ENCODE results near the gene ZNF821. TPM values are rescaled to one million over a fixed set of nuclear protein-coding genes. Genes with fewer than 3 reads are reported as not detected.
"Not testable (repeated sequence)": the region's sequence is repeated elsewhere in the genome, so short reads cannot be mapped to it uniquely, and the experiment has no call there.

Gene ZNF821
- total RNA-seq, 1 donor from 2014 or later: 30.2 TPM

GRCh38 chr16:71914802-71915201 lies 30.8 kb upstream of the ZNF821 start:
- Mint-ChIP-seq H3K36me3 (ENCODE audit: low read depth) (peaks cover 33% of the 10 kb centered on the region), H3K9me3 (peaks cover 3% of the 10 kb centered on the region), H3K27ac (ENCODE audit: unreplicated experiment) (no peak overlapping the region), H3K27me3 (ENCODE audit: low read depth) (no peaks in the 10 kb centered on the region), H3K4me1 (no peaks in the 10 kb centered on the region), H3K4me3 (no peak overlapping the region)
- DNase-seq (ENCODE audit: low read depth, low spot score): no peak
- TF ChIP-seq CTCF (conservative IDR thresholded peaks at IDR 0.05): no peak

DNA sequence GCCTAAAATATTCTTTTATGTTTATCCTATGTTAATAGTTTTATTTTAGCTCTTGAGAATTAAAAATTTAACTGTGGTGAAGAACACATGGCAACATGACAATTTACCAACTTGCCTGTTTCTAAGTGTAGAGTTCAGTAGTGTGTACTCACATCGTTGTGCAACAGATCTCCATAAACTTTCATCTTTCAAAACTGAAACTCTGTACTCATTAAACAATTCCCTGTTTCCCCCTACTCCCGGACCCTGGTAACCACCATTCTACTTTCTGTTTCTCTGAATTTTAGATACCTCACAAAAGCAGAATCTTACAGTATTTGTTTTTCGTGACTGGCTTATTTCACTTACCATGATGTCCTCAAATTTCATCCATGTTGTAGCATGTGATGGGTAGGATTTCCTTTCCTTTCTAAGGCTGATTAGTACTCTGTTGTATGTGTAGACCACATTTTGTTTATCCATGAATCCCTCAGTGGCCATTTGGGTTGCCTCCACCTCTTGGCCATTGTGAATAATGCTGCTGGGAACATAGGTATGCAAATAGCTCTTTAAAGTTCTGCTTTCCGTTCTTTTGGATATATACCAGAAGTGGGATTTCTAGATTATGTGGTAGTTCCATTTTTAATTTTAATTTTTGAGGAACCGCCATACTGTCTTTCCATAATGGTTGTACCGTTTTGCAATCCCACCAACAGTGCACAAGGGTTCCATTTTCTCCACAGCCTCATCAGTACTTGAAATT lies 28.7 kb upstream of the ZNF821 start:
- H3K36me3 Mint-ChIP-seq (ENCODE audit: low read depth): peaks cover 24% of the 10 kb centered on the region

GRCh38 chr16:71911121-71911520 lies 27.1 kb upstream of the ZNF821 start:
- TF ChIP-seq CTCF (conservative IDR thresholded peaks at IDR 0.05): no peak
- Mint-ChIP-seq H3K4me3 (no peak overlapping the region), H3K9me3 (peaks cover 3% of the 10 kb centered on the region), H3K4me1 (no peaks in the 10 kb centered on the region), H3K27ac (ENCODE audit: unreplicated experiment) (no peak overlapping the region), H3K36me3 (ENCODE audit: low read depth) (peaks cover 16% of the 10 kb centered on the region), H3K27me3 (ENCODE audit: low read depth) (no peaks in the 10 kb centered on the region)
- no peak for DNase-seq (ENCODE audit: low read depth, low spot score)

More for the DNA sequence above, 28.7 kb upstream of the ZNF821 start:
- no peak for DNase-seq (ENCODE audit: low read depth, low spot score)
- Mint-ChIP-seq H3K9me3 (peaks cover 3% of the 10 kb centered on the region), H3K27me3 (ENCODE audit: low read depth) (no peaks in the 10 kb centered on the region), H3K27ac (ENCODE audit: unreplicated experiment) (peak overlapping the region; percentile 81), H3K4me1 (no peaks in the 10 kb centered on the region), H3K4me3 (no peak overlapping the region)
- no peak for TF ChIP-seq CTCF (conservative IDR thresholded peaks at IDR 0.05)

DNA sequence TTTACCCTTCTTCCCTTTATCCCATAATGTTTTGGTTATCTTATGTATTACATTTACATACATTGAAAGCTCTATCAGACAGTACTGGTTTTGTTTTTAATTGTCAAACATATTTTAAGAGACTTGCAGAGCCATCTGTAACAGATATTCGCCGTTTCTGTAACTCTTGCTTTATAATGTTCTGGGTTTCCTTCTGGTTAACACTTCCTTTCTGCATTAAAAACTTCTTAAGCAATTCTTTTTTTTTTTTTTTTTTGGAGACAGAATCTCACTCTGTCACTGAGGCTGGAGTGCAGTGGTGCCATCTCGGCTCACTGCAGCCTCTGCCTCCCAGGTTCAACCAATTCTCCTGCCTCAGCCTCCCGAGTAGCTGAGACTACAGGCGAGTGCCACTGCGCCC lies 21.8 kb upstream of the ZNF821 start:
- not testable (repeated sequence) for H3K27me3 Mint-ChIP-seq (ENCODE audit: low read depth); H3K27ac Mint-ChIP-seq (ENCODE audit: unreplicated experiment); DNase-seq (ENCODE audit: low read depth, low spot score); H3K36me3 Mint-ChIP-seq (ENCODE audit: low read depth); H3K9me3 Mint-ChIP-seq; H3K4me3 Mint-ChIP-seq
- peaks cover 16% of the 10 kb centered on the region for H3K4me1 Mint-ChIP-seq

- H3K27me3 Mint-ChIP-seq (ENCODE audit: low read depth): no peaks in the 10 kb centered on the region
- H3K4me3 Mint-ChIP-seq: no peak overlapping the region
- H3K9me3 Mint-ChIP-seq: no peaks in the 10 kb centered on the region
- H3K4me1 Mint-ChIP-seq: peaks cover 22% of the 10 kb centered on the region
- no peak for TF ChIP-seq CTCF (conservative IDR thresholded peaks at IDR 0.05)
- DNase-seq (ENCODE audit: low read depth, low spot score): no peak
- H3K36me3 Mint-ChIP-seq (ENCODE audit: low read depth): peaks cover 4% of the 10 kb centered on the region
- H3K27ac Mint-ChIP-seq (ENCODE audit: unreplicated experiment): no peak overlapping the region
Measured at GRCh38 chr16:71904239-71904638, 20.3 kb upstream of the ZNF821 start.

DNA sequence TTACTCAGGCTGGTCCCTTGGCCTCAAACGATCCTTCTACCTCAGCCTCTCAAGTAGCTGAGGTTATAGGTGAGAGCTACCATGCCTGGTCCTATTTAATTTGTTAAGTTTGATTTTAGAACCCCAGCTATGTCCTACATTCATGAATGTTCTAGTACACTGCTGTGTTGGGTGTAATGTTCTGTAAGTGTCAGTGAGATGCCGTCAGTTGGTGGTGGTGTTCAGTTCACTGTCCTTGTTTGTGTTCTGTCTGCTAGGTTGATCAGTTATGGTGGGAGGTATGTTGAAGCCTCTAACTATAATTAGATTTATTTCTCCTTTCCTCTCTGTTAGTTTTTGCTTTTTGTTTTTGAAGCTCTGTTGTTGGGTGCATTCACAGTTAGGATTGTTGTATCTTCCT lies 19.6 kb upstream of the ZNF821 start:
- no peaks in the 10 kb centered on the region for H3K27me3 Mint-ChIP-seq (ENCODE audit: low read depth)
- DNase-seq (ENCODE audit: low read depth, low spot score): no peak
- no peak overlapping the region for H3K4me3 Mint-ChIP-seq
- no peak overlapping the region for H3K27ac Mint-ChIP-seq (ENCODE audit: unreplicated experiment)
- H3K9me3 Mint-ChIP-seq: no peaks in the 10 kb centered on the region
- peaks cover 22% of the 10 kb centered on the region for H3K4me1 Mint-ChIP-seq
- no peak for TF ChIP-seq CTCF (conservative IDR thresholded peaks at IDR 0.05)
- H3K36me3 Mint-ChIP-seq (ENCODE audit: low read depth): peaks cover 4% of the 10 kb centered on the region

Data from neural crest cell (in vitro differentiated cells).